Measurements from ENCODE around the gene PTPRQ. TPM values are rescaled to one million over a fixed set of nuclear protein-coding genes. Genes with fewer than 3 reads are reported as not detected.

Gene PTPRQ
- total RNA-seq, 1 donor from 2014 or later = not detected

DNA sequence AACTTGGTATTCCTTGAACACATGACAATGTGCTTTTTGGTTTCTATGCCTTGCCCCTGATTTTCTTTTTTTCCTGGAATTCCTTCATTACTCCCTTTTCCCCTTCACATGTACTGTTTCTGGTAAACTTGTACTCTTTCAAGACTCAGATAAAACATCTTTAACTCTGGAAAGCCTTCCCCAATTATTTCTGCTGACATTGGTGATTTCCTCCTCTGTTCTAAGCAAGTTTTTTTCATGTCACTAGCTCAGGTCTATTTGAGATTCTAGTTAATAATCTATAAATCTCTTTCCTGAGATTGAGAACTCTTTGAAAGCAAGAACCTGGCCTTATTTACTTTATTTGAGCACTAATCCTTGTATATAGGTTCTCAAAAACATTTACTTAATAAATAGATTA lies 24.0 kb upstream of the PTPRQ start:
- no peak for DNase-seq
- Mint-ChIP-seq H3K27me3 (no peaks in the 10 kb centered on the region), H3K4me1 (no peaks in the 10 kb centered on the region), H3K27ac (no peak overlapping the region), H3K4me3 (no peak overlapping the region), H3K36me3 (ENCODE audit: low read depth) (no peaks in the 10 kb centered on the region), H3K9me3 (no peaks in the 10 kb centered on the region)
- intact Hi-C loops (cut with micrococcal nuclease) = no loop called here
- no peak for TF ChIP-seq CTCF (IDR thresholded peaks at IDR 0.05)
- ChIA-PET POLR2A (no interaction called here), CTCF (no interaction called here)
- ATAC-seq (ENCODE audit: low read depth) = no peak

DNA sequence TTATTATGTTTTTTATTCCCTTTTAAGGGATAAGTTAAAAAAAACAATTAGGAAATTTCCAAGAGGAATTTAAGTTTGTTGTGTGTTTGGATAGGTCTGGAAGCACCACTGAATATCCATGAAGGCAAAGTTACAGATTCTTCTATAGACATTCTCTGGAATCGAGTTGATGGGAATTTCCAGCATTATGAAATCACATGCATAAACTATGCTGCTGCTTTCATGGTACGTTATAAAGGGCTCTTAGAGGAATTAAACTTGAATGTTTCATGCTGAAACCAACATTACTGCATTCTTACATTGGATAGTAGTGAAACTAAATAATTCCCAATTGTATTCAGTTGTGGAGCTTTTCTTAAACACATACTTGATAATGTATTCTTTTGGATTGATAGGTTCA lies 21.5 kb upstream of the PTPRQ start:
- Mint-ChIP-seq H3K27ac (no peak overlapping the region), H3K4me1 (no peaks in the 10 kb centered on the region)
- no peak for DNase-seq

GRCh38 chr12:80432061-80432460 lies 12.0 kb upstream of the PTPRQ start:
- H3K4me3 Mint-ChIP-seq = no peak overlapping the region
- intact Hi-C loops (cut with micrococcal nuclease) = no loop called here
- ATAC-seq (ENCODE audit: low read depth) = no peak
- H3K4me1 Mint-ChIP-seq = no peaks in the 10 kb centered on the region
- H3K27ac Mint-ChIP-seq = no peak overlapping the region
- H3K36me3 Mint-ChIP-seq (ENCODE audit: low read depth) = no peaks in the 10 kb centered on the region
- ChIA-PET CTCF (no interaction called here), POLR2A (no interaction called here)
- no peaks in the 10 kb centered on the region for H3K27me3 Mint-ChIP-seq
- no peaks in the 10 kb centered on the region for H3K9me3 Mint-ChIP-seq
- no peak for TF ChIP-seq CTCF (IDR thresholded peaks at IDR 0.05)
- no peak for DNase-seq

More for the DNA sequence above, 21.5 kb upstream of the PTPRQ start:
- intact Hi-C loops (cut with micrococcal nuclease) = no loop called here
- Mint-ChIP-seq H3K36me3 (ENCODE audit: low read depth) (no peaks in the 10 kb centered on the region), H3K9me3 (no peaks in the 10 kb centered on the region), H3K4me3 (no peak overlapping the region), H3K27me3 (no peaks in the 10 kb centered on the region)
- ChIA-PET CTCF (no interaction called here), POLR2A (no interaction called here)
- no peak for ATAC-seq (ENCODE audit: low read depth)
- no peak for TF ChIP-seq CTCF (IDR thresholded peaks at IDR 0.05)

- TF ChIP-seq CTCF (IDR thresholded peaks at IDR 0.05) = no peak
- Mint-ChIP-seq H3K36me3 (ENCODE audit: low read depth) (no peaks in the 10 kb centered on the region), H3K27me3 (no peaks in the 10 kb centered on the region), H3K4me1 (no peaks in the 10 kb centered on the region), H3K27ac (no peak overlapping the region), H3K4me3 (no peak overlapping the region), H3K9me3 (peaks cover 4% of the 10 kb centered on the region)
- ATAC-seq (ENCODE audit: low read depth) (no peak), DNase-seq (no peak)
- POLR2A ChIA-PET = no interaction called here
- CTCF ChIA-PET = no interaction called here
- intact Hi-C loops (cut with micrococcal nuclease) = no loop called here
Observed at GRCh38 chr12:80441921-80442320, 2.1 kb upstream of the PTPRQ start.

GRCh38 chr12:80442426-80443222 lies 1.4 kb upstream of the PTPRQ start:
- H3K9me3 Mint-ChIP-seq = peaks cover 5% of the 10 kb centered on the region
- no peaks in the 10 kb centered on the region for H3K27me3 Mint-ChIP-seq
- H3K4me3 Mint-ChIP-seq = no peak overlapping the region
- DNase-seq (no peak), ATAC-seq (ENCODE audit: low read depth) (no peak)
- H3K27ac Mint-ChIP-seq = no peak overlapping the region
- CTCF ChIA-PET = no interaction called here
- POLR2A ChIA-PET = no interaction called here
- no peaks in the 10 kb centered on the region for H3K4me1 Mint-ChIP-seq
- H3K36me3 Mint-ChIP-seq (ENCODE audit: low read depth) = no peaks in the 10 kb centered on the region
- intact Hi-C loops (cut with micrococcal nuclease) = no loop called here
- TF ChIP-seq CTCF (IDR thresholded peaks at IDR 0.05) = no peak

Measured in activated B cell treated with CpG ODN at 0.5 μM for 24 hours (primary cell).